H7 (cell line): ENCODE data around the gene STXBP6. TPM values are rescaled to one million over a fixed set of nuclear protein-coding genes. Genes with fewer than 3 reads are reported as not detected.

Experiments
- DNase-seq: peaks from one replicate; pipeline ENCODE4 v3.0.0; 2012
- H3K27me3 ChIP-seq: 2 replicates; pipeline ENCODE4 v1.6.0; 2011; ENCODE audit warnings: mild to moderate bottlenecking, low read length; ENCODE audit not compliant: control insufficient read depth, insufficient read depth
- H3K36me3 ChIP-seq: replicated peaks from 2 replicates; pipeline ENCODE4 v1.5.1; 2011; ENCODE audit warnings: low read length; ENCODE audit not compliant: control insufficient read depth, insufficient read depth
- H3K4me3 ChIP-seq: 2 replicates; pipeline ENCODE4 v1.5.1; 2011; ENCODE audit warnings: low read depth, mild to moderate bottlenecking, control low read depth, low read length, moderate library complexity; ENCODE audit not compliant: insufficient read depth
- total RNA-seq: library from RNA; depleted of rRNA; stranded (reverse); fragments of >200 nt; shearing (Covaris generic); gene quantifications from 2 replicates; pipeline ENCODE4 v1.2.3, GENCODE V29; 2014

STXBP6 gene
- total RNA-seq, 1 experiment from 2014 or later: 1.0 TPM

DNA sequence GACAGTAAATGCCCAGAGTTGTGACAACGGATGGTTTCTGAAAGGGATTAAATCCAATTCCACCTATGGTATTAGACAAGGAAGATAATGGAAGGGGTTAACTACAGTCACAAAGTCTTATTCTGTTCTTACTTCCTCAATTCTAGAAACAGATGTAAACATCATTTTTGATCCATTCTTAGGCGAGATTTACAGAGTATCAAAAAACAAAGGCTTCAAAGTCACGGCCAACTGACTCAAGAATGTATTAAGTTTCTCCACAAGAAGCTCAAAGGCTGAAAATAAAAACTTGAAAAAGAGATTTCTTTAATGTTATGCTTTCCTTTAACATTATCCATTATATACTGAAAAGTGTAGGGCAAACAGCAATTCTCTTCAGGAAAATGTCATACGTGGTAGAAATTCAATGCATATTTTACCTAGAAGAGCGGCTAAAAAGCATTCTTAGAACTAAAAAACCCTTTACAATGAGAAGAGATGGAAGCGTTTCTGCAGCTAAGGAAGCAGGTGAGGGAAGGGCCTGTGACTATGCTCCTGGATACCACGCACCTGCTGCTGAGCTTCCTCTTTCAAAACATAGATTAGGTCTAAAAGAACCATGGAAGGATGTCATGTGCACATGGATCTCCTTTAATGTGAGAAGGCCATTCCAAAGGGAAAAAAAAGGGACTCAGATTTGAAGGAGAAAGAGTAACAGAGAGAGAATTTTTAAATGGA, 185.8 kb downstream of the STXBP6 start:
- H3K4me3 ChIP-seq: no peak overlapping the region
- DNase-seq: no peak

DNA sequence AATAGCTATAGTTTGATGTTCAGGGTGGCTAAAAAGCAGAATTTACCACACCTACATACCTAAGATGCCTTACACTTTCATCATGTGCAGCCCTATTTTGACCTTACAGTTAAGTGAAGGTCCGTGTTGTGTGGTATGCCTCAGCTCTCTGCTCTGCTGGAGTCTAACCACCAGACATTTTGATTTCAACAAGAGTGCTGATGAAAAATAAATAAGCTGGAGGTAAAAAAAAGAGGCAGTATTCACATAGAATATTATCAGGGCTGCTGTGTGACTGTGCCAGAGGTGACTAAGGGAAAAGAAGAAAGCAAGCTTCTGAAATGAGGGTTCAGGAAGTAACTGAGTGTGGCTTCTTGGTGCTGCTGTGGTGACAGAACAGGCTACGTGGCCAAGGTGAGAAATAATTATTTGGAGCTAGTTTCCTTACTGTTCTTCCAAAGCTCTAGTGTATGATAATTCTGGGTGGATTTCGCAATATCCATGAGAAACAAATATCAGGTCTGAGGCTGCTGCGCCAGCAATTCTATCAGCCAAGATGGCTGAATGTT, 188.8 kb downstream of the STXBP6 start:
- DNase-seq: no peak
- no peak overlapping the region for H3K4me3 ChIP-seq
- no peaks in the 10 kb centered on the region for H3K27me3 ChIP-seq
- H3K36me3 ChIP-seq: no peaks in the 10 kb centered on the region

More for the DNA sequence above, 185.8 kb downstream of the STXBP6 start:
- no peaks in the 10 kb centered on the region for H3K36me3 ChIP-seq
- H3K27me3 ChIP-seq: no peaks in the 10 kb centered on the region

DNA sequence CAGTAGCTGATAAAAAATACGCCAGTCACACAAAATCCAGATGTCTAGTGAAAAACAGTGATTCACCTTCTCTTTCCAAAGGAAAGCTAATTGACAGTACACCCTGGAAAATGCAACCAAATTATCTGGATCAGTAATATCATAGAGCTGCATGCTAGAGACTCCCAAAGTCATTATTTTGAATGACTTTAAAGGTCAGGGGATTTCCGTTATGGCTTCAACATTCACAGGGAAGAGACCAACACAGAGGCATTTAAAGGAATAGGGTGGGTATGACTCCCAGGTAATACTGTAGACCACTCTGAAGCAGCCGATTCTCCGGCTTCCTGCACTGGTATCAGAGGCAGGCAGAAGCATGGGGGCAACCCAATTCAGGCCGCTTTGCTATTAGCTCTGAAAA, 190.4 kb downstream of the STXBP6 start:
- H3K4me3 ChIP-seq: no peak overlapping the region
- no peaks in the 10 kb centered on the region for H3K27me3 ChIP-seq
- no peak for DNase-seq
- no peaks in the 10 kb centered on the region for H3K36me3 ChIP-seq

DNA sequence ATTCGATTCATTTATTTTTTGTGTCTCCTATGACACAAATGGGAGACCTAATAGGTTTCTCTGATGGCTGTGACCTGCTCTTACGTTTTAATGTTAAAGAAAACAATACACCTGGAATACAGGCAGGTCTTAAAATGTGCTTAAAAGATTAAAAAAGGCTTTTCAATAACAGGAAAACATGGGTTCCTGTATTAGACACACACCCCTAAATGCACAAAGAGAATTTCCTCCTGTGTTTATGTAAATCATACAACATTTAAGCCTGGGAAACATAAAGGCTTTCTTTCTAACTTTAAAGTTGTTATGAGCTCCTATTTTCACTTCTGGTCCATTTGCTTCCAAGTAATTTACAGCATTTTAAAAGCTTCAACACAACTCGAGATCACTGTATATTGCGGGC, 191.3 kb downstream of the STXBP6 start:
- Histone ChIP-seq H3K27me3 (no peaks in the 10 kb centered on the region), H3K4me3 (no peak overlapping the region), H3K36me3 (no peaks in the 10 kb centered on the region)
- DNase-seq: no peak

DNA sequence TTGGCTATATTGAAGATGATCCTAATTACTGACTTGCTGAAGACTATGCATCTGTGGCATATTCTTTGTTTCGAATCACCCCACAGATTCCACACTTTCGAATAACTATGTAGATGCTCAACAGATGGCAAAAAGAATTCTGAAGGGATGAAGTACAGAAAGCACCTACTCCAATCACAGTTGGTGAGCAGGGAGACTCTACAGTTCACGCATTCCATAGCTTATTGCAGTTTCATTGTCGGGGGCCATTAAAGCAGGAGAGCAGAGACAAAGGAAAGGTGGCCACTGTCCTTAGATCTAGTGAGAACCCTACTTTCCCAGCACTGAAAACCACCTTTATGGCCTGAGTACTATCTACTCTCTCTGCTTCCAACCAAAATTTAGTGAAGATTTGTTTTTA, 191.9 kb downstream of the STXBP6 start:
- H3K4me3 ChIP-seq: no peak overlapping the region
- H3K27me3 ChIP-seq: no peaks in the 10 kb centered on the region
- no peak for DNase-seq
- H3K36me3 ChIP-seq: no peaks in the 10 kb centered on the region

DNA sequence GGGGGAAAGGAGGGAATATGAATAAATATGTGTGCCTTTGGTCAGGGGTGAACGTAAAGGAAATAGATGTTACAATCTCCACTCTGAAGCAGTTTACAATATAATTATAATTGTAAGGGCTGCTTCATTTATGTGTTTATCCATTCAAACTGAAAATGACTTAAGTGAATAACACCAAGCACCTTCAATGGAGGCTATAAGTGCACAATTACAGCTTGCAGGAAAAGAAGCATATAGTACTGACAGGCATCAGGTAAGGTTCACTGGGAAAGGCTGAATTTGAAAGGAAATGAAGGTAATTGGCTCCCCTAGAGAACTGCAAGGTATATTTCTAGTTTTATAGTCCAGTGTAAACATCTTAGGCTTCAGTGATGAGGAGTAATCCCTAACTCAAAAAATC, 192.7 kb downstream of the STXBP6 start:
- Histone ChIP-seq H3K27me3 (no peaks in the 10 kb centered on the region), H3K36me3 (no peaks in the 10 kb centered on the region), H3K4me3 (no peak overlapping the region)
- DNase-seq: no peak

DNA sequence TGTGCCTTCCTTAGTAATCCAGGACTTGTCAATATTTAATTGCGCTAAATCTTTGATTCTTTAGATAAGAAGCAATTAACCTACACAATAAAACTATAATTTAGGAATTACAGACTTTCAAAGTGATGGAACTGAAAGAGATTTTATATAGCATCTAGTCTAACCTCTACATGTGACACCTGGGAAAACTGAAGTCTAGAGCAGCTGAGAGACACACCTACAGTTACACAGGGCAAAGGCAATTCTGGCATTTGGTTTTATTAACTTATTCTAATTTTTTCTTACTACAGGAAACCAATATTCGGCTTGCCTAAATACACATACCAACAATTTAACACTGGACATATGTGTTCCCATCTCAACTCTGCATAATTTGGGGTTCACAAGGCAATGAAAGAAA, 196.5 kb downstream of the STXBP6 start:
- Histone ChIP-seq H3K27me3 (no peaks in the 10 kb centered on the region), H3K36me3 (no peaks in the 10 kb centered on the region), H3K4me3 (no peak overlapping the region)
- DNase-seq: no peak

DNA sequence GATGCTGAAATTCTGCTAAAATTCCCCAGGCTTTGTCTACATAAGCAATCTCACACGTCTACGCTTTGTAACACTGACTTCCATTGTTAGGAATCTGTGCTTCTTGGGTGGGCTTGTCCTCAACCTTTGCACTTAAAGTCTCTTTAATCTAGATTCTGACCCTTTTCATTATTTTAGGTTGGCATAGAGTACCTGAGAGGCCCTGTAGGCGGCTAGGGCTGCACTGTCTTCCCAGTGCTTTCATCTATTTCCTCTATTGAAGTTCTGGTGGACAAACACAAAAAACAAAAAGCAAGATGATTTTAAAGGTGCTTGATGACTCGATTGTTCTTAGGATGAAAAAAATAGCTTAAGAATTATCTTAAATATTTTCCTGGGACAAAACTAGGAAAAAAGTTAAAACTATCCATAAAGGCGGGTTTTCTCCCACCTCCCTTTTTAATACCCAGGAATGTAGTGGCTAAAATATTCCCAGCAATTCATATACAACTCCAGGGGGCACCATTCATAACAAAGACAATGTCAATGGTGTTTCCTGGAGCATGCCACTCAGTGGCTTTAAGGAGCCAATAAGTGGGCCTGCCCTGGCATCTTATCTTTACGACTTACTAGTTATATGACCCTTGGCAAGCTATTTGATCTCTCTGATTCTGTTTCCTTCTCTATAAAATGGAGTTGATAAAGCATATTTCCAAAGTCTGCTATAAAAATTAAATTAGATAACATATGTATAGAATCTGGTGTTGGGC, 197.5 kb downstream of the STXBP6 start:
- H3K4me3 ChIP-seq: no peak overlapping the region
- H3K27me3 ChIP-seq: no peaks in the 10 kb centered on the region
- no peaks in the 10 kb centered on the region for H3K36me3 ChIP-seq
- DNase-seq: no peak

DNA sequence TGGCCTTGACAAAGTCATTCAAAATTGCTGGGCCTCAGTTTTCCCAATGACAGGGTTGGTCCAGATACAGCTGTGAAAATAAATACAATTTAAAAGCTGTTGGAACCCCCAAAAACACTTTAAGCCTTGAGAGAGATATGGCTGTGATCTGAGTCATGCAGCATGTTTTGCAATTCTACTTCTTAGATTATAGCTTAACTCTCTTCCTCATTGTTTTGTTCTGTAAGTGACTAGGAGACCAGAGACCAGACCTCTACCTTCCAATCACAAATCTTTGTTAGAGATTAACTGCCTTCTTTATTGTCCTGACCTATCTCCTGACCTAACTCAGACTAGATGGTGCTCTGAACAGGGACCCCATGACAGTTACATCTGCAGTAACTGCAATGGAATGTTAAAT, 198.1 kb downstream of the STXBP6 start:
- no peaks in the 10 kb centered on the region for H3K36me3 ChIP-seq
- H3K27me3 ChIP-seq: no peaks in the 10 kb centered on the region
- H3K4me3 ChIP-seq: no peak overlapping the region
- no peak for DNase-seq

DNA sequence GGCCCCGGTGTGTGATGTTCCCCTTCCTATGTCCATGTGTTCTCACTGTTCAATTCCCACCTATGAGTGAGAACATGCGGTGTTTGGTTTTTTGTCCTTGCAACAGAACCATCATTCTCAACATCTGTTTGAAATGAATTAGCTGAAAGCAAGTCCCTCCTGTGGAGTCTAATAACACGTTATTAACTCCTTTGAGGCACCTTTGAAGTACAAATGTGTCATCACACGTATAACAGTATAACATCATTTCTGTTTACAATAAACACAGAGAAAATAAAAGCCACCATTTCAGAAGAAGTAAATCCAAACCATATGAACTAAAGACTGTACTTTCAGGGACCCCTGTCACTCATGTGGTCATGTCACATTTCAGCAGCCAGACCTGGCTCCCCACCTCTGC, 198.5 kb downstream of the STXBP6 start:
- Histone ChIP-seq H3K27me3 (no peaks in the 10 kb centered on the region), H3K36me3 (no peaks in the 10 kb centered on the region), H3K4me3 (no peak overlapping the region)
- no peak for DNase-seq

DNA sequence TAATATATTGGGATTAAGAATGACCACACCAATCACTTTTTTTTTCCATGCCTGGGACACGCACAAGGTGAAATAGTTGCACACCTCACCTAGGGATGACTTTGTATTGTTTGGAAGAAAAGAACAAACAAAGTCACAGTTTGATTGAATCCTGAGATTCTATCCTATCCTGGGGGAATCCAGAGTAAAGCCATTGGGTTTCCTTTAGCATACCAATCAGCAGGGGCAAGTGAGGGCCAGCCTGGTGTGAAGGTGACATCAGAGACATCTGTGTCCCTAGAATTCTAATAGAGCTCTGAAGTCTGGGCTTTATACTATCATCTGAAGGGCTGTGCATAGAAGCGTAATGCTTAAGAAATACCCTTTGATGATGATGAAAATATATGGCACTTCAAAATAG, 199.9 kb downstream of the STXBP6 start:
- H3K36me3 ChIP-seq: no peaks in the 10 kb centered on the region
- no peaks in the 10 kb centered on the region for H3K27me3 ChIP-seq
- no peak overlapping the region for H3K4me3 ChIP-seq
- DNase-seq: no peak

DNA sequence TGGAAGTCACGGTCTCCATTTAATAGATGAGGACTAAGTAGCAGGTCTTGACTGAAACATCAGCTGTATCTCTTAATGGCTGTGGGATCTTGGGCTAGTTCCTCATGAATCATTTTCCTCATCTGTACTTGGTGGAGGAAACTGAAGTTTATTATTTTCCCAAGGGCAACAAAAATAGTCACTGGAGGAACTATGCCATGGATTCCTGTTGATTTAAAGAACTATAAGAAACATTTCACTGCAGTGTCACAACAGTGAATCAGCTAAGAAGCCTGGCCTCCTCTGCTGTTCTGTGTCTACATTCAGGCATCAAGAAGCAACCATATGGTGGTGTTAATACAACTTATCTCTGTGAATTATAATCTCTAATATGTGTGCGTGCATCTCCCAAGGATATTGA, 200.5 kb downstream of the STXBP6 start:
- H3K4me3 ChIP-seq: no peak overlapping the region
- H3K36me3 ChIP-seq: no peaks in the 10 kb centered on the region
- no peak for DNase-seq
- no peaks in the 10 kb centered on the region for H3K27me3 ChIP-seq

DNA sequence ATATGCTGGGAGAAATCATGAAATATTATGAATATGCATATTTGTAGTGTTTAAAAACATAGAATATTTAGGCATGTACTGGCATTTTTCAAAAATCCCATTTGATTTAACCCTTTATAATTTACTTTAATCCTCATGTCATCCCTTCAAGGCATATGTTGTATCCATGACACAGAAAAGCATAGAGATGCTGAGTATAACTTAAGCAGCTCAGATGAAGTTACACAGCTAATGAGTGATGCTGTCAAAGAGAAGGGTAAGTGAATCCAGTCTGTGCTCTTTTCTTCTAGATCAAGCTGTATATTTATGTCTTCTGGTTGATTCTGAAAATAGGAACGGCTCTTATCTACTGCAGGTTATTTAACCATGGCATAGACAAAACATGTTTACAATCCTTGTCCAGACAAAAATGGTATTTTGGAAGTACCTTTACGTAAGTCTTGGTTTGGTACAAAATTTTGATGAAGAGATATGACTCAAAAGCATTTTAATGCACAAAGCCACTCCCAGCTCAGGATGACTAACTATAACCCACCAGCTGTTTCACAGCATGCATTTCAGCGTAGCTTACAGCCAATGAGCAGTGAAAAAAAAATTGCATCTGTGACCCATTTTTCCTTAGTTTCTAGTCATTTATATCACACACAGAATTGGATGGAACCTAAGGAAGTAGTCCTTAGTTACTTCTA, 201.7 kb downstream of the STXBP6 start:
- Histone ChIP-seq H3K4me3 (no peak overlapping the region), H3K36me3 (no peaks in the 10 kb centered on the region), H3K27me3 (no peaks in the 10 kb centered on the region)
- DNase-seq: no peak

DNA sequence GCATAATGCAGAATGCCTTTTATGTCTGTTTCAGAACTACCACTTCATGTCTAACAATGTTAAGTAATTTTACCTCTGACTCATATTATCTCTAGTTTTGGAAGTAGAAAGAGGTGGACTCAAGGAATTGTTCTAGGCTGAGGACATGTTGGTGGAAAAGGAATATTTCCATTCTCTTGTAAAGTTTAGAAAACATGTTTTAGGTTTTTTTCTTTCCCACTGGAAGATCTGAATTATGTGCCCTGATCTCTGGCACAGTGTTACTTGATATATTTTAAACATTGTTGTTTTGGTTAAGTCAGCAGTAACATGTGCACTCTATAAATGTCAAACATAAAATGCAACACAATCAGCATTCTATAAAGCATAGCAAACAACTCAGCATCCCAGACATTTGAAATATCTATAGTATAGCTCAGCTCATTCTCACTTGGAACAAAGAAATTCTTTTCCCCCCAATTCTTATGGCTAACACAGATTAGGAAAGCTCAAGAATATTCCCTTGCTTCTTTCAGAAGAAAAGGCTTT, 202.3 kb downstream of the STXBP6 start:
- no peaks in the 10 kb centered on the region for H3K36me3 ChIP-seq
- no peak overlapping the region for H3K4me3 ChIP-seq
- no peaks in the 10 kb centered on the region for H3K27me3 ChIP-seq
- no peak for DNase-seq
